CD4-positive, alpha-beta T cell treated with Interleukin-17A for 1 hour (primary cell): ENCODE data around the gene LMAN1L.

Experiments used
- DNase-seq: peaks from one replicate; pipeline ENCODE4 v3.0.0-alpha.2; 2020

The LMAN1L gene

GRCh38 chr15:74794248-74794969, 18.2 kb upstream of the LMAN1L start:
- DNase-seq, result no peak

GRCh38 chr15:74794970-74795349, 17.7 kb upstream of the LMAN1L start:
- DNase-seq, result no peak

GRCh38 chr15:74795966-74796625, 16.5 kb upstream of the LMAN1L start:
- peak; percentile 55 for DNase-seq

GRCh38 chr15:74798388-74799254, 14.0 kb upstream of the LMAN1L start:
- no peak for DNase-seq

- peak; percentile 49 for DNase-seq
Observed at GRCh38 chr15:74799255-74799855, 13.3 kb upstream of the LMAN1L start.

GRCh38 chr15:74799856-74800558, 12.6 kb upstream of the LMAN1L start:
- peak; percentile 92 for DNase-seq

GRCh38 chr15:74800559-74801094, 12.0 kb upstream of the LMAN1L start:
- no peak for DNase-seq

GRCh38 chr15:74801311-74801997, 11.2 kb upstream of the LMAN1L start:
- DNase-seq, result no peak

- DNase-seq, result no peak
Observed at GRCh38 chr15:74802290-74802689, 10.3 kb upstream of the LMAN1L start.

GRCh38 chr15:74802862-74803447, 9.7 kb upstream of the LMAN1L start:
- DNase-seq, result no peak

- DNase-seq, result no peak
Observed at GRCh38 chr15:74804935-74805334, 7.7 kb upstream of the LMAN1L start.

- DNase-seq, result no peak
Observed at GRCh38 chr15:74807282-74807681, 5.4 kb upstream of the LMAN1L start.

GRCh38 chr15:74808078-74808839, 4.4 kb upstream of the LMAN1L start:
- no peak for DNase-seq

- no peak for DNase-seq
Observed at GRCh38 chr15:74808840-74809229, 3.8 kb upstream of the LMAN1L start.

- no peak for DNase-seq
Observed at GRCh38 chr15:74809242-74809641, 3.4 kb upstream of the LMAN1L start.

- DNase-seq, result no peak
Observed at GRCh38 chr15:74809956-74810355, 2.7 kb upstream of the LMAN1L start.

- DNase-seq, result no peak
Observed at GRCh38 chr15:74815121-74815934, 2.7 kb downstream of the LMAN1L start.

- DNase-seq, result no peak
Observed at GRCh38 chr15:74815961-74816360, 3.3 kb downstream of the LMAN1L start.

GRCh38 chr15:74816624-74817369, 4.2 kb downstream of the LMAN1L start:
- DNase-seq, result no peak
